Left lobe of liver (tissue), 2 donors: ENCODE data around the gene AIP. TPM values are rescaled to one million over a fixed set of nuclear protein-coding genes. Genes with fewer than 3 reads are reported as not detected.
A peak's percentile ranks its signal among the peaks of the same experiment; 100 is the strongest.

Experiments
- ATAC-seq: fragments of 200-7000 bp; cut with Tn5 transposase; one replicate; pipeline ENCODE4 v1.9.1; 2020; ENCODE audit warnings: mild to moderate bottlenecking, moderate library complexity
- DNase-seq: peaks from one replicate; pipeline ENCODE4 v3.0.0-alpha.2; 2020; ENCODE audit warnings: low spot score
- total RNA-seq: library from RNA; stranded (reverse); gene quantifications from one replicate; pipeline ENCODE4 v1.2.1, GENCODE V29; 2021
- donor health status: DM: no; HTN: no; CAD: no; lungs with moderate emphysema.
- donor health status: DM: no; HTN: yes; CAD: no.

Gene AIP
- total RNA-seq, 1 donor from 2014 or later, result 26.3 TPM

DNA sequence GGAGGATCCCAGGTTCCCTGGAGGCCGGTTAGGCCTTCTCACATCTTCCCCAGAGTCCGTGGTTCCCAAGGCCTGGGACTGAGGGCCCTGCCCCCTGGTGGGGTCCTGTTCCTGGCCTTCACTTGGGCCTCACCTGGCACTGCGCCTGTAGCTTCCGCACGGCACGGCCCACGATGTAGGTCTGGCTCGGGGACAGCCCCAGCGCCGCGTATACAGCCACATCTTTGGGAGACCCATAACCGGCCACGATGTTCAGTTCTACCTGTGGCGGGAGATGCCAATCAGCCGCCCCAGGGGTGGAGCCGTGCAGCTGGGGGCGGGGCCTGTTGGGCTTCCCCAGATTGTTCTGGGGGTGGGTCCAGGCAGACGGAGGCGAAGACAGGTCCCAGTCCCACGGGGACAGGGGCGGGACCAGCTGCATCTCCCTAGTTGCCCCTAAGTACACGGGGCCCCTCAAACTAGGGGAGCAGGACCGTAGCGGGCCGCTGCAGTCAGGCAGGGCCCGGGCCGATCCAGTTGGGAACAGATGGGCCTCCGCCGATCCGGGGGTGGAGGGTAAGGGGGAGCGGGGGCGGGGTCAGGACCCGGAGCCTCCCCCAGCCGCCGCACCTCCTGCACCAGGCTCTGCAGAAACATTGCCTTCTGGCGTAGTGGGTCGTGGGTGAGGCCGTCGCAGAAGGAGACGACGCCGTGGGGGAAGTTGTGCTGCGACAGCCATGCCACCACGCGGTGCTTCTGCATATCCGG, 10.1 kb downstream of the AIP start:
- peak; percentile 4 for ATAC-seq
- DNase-seq, result no peak

DNA sequence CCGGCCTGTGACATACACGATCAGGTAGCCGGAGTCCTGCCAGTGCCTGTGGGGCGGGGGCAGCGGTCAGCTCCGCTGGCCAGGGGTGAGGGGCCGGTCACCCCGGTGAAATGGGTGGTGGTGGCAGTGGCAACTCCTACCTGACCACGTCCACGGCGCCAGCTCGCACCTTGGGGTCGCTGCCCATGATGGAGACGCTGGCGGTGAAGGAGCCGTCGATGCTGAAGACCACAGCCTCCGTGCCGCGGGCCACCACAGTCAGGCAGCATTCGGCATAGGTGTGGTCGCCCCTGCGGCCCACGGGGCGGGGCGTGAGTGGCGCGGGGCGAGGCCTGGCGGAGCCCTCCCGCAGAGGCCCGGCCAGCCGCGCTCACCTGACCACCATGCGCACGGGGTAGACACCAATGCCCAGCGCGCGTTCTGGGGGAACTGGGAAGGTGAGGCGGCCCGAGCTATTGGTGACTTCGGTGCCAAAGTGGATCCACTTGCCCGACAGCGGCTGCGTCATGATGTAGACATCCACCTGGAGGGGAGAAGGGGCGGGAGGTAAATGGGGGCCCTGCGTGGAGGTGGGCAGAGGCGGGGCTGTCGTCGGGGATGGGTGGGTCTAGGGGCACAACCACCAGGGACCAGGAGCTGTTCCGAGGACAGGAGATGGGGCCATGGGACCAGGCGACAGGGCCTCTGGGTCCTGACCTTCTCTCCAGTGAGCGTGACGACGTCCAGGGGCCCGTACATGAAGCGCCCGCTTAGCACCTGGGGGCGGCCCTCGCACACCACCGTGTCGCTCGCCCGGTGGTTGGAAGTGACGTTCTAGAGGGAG, 10.9 kb downstream of the AIP start:
- no peak for DNase-seq
- no peak for ATAC-seq

DNA sequence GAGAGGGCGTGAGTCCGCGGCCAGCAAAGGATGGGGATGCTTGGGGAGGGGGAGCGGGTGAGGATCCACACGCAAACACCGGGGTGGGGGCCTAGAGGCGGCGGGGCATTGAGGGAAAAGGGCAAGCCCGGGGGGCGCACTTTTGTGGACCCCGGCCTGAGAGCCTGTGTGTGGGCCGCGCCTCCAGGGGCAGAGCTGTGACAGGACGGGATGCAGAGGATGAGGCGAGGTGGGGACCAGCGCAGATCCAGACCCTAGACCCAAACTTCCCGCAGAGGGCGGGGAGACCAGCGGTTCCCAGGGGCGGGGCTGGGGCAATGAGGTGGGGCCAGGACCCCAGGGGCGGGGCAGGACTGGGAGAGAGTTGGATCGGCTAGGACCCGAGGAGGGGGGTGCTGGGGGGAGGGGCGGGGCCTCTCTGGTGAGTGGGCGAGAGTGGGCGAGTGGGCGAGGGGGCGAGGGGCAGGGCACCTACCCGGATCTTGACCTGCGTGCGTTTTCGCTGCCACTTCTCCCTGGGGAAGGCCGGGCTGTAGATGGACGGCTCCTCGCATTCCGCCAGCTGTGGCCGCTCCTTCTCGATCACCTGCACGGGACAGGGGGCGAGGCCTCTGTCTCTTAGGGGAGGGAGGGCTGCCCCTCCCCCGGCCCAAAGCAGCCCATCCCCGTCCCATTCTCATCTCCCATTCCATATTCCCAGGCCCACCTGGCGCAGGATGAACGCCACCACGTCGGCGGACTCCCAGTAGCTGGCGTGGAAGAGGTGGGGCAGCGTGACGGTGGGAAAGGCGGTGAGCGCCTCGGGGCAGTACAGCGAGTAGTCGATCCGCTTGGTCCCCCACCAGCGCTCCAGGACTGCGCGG, 11.8 kb downstream of the AIP start:
- ATAC-seq (no peak), DNase-seq (no peak)

DNA sequence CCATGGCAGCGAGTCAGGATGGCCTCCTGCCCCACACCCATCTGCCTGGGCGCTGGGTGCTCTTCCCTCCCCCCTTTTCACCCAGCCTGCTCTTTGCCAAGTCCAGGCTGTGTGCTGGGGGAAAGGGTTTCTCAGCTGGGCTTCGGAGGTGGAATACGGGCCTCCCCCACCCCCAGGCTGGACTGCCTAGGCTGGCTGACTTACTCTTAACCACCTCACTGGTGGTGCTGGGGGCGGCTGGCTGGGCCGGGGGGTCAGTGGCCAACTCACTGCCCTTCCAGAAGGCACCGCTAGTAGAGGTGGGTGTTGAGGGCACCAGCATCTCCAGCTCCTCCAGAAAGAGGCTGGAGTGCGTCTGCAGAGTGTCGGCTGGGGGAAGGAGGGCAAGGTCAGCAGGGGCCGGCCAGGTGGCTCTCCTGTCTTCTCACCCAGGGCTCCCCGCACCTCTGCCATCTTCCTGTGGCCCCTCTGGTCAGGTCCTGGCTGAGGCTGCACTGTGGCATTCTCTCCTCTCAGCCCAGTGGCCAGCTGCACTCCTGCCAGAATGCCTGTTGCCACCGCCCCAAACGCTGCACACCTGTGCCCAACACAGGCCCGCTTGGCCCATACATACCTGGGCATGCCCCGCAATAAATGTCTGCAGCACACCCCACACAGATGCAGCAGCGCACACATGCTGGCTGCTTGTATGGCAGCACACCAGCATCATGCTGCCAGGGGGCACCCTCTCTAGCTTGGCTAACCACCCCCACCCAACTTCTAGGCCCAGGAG, 12.6 kb downstream of the AIP start:
- DNase-seq (no peak), ATAC-seq (no peak)

DNA sequence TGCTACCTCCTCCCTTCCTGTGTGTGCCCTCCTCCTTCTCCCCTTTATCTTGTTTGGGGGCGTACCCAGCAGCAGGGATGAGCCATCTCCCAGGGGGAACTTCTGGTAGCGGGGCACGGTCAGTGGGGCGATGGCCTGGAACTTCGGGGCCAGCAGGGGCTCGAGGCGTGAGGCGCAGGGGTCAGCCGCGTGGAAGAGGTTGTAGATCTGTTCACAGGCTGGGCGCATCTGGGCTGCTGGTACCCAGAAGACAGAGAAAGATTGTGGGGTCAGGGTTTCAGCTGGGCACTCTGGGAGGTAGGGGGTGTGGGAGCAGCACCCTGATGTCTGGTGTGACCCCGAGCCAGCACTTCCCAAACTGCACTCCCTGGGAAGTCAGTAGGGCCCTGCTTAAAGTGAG, 13.3 kb downstream of the AIP start:
- ATAC-seq, result no peak
- DNase-seq, result no peak

DNA sequence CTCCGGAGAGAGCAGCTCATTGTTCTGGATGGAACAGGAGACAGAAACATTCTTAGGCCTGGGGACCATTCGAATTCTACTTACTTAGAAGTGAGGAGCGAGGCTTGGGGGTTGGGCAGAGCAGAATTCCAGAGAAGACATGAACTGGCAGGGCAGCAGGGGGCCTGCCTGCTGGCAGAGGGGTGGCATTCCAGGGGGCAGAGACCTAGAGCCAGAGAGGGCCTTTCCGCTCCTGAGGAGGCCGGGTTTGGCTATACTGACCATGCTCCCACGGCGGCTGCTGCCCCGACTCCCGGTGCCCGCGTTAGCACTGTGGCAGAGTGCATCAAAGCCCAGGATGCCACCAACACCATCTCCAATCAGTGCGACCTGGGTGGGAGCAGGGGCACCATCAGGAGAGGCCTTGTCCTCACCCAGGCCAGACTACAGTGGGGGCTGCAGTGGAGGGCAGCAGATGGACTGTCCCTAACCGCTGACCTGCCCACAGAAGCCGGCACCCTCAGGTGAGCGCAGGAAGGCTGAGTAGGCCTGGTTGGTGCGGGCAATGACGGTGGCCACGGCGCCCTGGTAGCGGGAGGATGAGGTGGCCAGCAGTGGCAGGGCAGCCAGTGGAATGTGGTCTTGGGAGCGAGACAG, 14.9 kb downstream of the AIP start:
- ATAC-seq (no peak), DNase-seq (no peak)

DNA sequence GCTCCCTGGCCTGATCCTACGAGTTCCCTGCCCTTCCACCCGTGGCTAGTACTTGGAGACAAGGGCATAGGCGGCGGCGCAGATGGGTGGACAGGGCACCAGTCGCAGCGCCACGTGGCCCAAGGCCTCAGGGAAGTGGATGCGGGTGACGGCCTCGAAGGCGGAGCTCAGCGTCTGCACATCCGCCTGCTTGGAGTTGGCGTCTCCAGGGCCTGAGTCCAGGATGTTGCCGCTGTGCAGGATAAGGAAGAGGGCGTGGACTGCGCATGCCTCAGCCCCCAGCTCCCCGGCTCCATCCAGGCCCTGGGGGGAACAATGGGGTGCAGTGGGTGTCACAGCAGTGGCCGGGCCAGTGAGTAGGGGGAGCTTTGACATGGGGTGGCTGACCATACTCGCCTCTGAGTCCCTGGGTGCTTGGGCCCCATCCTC, 15.7 kb downstream of the AIP start:
- peak; percentile 38 for ATAC-seq
- no peak for DNase-seq

DNA sequence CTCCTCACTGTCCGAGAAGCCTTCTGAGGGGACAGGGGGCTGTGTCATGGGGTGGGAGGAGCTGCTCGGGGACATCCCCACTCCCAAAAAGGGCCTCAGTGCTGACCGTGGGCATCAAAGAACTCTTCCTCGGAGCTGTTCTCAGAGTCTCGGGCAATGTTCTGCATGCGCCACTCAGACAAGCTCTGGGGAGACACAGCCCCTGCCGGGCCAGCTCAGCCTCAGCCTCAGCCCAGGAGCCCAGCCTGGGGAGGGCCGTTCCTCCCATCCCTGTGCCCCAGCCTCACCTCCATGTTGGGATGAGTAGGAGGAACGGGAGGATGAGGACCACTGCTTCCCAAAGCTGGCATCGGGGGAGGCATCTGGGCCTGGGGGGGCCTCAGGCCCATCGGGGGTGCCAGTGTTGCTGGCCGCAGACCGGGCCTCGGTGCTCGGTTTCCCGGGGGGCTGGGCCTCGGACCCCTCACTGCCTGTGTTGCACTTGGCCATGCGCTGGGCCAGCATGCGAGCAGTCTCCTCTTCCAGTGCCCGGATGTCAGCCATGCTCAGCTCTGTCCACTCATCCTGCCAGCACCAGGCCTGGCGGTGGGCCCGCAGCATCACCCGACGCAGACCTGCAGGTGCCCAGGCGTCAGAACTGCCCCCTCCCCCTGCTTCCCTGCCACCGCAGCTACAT, 17.1 kb downstream of the AIP start:
- no peak for DNase-seq
- no peak for ATAC-seq

DNA sequence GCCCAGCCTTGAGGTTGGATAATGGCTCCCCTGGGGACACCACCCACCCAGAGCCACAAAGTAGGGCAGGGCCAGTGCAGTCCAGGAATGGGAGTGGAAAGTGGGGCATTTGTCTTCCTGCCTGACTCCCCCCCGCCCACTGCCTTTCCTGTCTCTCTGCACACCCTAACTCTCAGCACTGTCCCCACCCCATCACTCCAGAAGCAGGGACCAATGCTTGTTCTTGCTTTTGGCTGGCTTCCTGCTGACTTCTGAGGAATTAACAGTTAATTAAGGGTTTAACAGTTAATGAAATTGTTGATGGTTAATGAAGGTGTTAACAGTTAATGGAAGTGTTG, 17.6 kb downstream of the AIP start:
- ATAC-seq, result no peak

DNA sequence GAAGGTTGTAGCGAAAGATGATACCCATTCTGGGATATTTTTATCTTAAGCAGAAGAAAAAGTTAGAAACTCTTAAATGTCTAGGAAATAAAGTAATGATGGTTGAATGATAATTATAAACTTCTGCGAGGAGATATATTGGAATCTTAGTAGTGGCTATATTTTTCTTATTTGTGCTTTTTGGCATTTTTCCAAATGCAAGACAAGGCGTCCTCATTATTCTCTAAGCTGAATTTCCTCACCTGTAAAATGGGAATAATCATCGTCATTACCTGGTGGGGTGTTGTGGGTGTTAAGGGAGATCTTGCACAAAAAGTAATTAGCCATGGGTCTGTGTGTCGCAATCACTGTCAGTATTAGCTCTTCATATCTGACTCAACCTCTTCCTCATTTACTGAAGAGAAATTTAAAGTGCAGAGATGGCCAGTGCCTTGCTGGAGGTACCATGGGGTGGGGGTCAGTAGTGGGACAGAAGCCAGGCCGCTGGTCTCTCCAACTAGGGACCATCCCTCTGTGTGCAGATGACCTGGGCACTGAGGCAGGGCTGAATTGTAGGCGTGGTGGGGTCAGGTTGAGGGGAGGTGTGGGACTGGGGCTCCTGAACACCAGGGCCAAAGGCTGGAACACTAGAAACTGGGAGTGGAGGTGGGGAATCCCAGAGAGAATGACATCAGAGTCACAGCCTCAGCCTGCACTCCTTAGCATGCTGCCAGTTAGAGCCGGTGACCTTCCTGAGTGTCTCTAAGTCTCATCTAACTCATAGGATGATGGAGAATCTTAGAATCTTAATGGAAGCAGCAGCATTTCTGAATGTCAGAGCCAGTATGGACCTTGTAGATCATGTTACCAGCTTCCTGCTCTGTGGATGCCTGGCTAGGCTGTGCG, 18.2 kb downstream of the AIP start:
- DNase-seq (no peak), ATAC-seq (no peak)

More for the DNA sequence above, 17.6 kb downstream of the AIP start:
- DNase-seq, result no peak

DNA sequence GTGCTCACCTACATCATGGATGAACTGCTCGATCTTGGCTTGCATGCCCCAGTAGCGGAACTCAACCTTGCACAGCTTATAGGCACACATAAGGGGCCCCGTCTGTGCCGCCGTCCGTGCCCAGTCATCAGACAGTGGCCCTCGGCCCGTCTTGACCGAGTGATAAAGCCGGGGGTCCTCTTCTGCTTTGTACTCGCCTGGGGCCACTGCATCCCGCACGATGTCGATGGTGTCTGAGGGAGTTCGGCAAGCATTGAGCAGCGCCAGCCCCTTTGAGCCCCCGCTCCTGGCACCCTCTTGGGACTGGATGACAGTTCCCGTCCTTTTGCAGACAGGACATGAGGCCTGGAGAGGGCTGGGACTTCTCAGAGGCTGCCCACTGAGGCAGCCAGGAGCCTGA, 19.0 kb downstream of the AIP start:
- ATAC-seq (no peak), DNase-seq (no peak)

DNA sequence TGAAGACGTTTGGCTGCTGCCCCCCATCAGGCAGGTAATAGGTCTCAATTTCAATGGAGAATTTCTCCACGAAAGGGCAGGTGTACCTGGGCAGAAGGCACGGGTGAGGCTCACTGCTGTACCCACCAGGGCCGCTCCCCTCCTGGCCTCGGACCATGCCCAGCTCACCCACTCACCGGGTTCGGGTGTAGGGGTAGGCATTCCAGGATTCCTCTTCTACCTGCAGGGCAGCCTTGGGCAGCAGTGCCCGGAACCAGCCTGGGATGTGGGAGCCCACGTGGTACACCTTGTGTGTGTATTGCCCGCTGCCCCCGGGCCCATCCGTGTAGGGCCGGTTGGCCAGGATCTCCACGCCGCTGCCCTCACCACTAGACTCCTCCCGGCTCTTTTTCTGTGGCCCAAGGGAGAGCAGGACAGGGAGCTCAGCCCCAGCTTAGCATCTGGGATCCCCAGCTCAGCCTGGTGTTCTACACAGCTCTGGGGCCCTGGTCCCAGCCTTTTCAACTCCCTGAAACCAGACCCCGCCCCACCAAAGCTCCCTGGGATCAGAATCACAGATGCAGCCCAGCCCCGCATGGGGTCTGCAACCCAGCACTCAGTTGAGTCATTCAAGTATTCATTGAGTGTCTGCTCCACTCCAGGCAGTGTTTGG, 19.6 kb downstream of the AIP start:
- no peak for DNase-seq

DNA sequence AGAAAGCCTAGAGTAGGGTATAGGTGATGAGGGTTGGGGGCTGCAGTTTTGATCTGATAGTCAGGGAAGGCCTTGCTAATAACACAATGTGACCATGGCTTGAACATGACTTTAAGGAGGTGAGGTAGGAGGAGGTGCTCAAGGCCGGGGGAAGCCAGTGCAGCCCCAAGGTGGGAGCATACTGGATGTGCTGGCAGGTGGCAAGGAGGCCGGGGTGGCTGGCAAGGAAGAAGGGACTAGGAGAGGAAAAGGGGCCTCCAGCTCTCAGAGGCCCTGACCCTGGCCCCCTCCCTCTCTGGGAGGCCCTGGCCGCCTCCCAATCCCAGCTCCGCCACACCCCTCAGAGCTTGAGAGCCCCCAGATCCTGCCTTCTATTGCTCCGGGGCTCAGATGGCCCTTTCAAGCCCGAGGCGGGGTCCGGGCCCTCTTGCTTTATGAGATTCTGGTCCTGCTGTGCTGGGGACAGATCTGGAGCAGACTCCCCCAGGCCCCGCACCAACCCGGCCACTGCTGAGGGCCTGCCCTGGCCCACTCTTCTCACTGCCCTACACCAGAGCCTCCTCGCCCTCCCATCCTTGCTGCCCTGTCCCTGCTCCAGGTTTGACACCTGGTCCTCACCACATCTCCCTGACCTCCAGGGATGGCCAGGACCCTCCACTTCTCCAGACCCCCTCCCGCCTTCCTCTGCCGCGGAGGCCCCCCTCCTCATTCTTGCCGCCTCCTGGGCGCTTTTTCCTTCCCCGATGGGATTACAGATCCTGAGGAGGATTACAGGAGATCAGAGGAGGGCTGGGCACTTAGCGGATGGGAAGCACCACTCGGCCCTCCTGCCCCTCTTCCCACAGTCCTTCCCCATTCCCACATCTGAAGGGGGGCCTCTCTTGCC, 20.5 kb downstream of the AIP start:
- DNase-seq (no peak), ATAC-seq (no peak)

More for the DNA sequence above, 19.6 kb downstream of the AIP start:
- no peak for ATAC-seq

DNA sequence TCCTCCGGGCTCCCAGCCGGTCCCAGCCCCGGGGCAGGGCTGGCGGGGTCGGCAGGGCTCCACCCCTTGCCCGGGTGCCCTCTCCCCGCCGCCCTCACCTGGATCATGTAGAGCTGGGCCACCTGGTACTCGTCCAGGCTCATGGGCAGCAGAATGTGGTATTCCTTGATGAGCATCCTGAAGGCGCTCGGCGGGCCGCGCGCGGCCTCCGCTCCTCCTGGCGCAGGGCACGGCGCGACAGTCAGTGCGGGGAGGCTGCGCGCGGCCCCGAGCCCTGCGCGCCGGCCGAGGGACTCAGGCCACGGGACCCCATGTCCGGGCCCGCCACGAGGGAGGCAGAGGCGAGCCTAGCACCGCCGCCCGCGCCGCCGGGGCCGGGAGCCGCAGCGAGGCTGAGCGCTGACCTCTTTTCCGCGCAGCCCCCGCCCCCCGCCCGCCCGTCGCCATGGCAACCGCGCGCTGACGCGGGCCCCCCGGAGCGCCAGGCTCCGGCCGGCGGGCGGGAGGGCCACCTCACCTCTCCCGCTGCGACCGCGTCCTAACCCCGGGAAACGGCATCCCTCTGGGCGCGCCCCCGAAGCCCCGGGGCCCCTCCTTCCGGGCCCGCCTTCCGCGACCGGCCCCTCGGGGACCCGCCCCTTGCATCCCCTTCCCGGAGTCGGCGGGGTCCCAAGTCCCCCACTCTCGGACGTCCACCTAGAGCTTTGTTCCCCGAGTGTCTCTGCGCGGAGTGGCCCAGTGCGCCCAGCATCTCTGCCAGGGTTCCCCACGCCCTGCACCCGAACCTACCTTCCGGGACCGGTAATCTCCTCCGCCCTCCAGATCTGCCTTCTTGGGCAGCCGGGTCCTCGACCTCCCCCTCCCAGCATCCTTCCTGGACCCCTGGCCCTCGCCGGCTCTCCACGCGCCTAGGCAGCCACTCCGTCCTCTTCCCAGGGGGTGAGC, 21.5 kb downstream of the AIP start:
- DNase-seq, result no peak
- ATAC-seq, result no peak

DNA sequence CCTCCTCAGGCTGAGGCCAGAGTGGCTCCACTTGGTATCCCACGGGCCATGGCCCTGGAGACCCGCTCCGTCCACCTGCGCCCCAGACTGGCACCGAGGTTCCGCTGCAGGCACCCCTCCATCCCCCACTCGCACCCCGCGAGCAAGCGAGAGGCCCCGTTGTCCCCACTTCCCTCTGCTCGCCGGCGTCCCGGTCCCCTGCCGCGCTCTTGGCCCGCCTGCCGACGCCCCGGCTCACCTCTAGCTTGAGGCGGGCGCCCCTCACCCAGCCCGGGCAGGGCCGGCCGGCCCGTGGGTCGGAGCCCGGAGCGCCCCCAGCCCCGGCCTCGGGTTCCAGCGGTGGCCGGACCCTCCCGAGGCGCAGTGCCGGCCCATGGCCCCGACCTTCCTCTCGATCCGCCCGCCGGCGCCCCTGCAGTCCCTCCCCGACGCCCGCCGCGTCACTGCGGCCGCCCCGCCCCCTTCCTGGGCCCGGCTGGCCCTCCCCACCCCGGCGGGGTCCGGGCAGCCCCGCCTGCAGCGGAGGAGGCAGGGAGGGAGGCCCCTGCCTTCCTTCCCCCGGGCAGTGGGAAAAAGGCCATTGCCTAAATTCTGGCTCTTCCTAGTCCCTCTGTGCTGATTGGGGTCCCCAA, 22.2 kb downstream of the AIP start, which contains the start of gene PITPNM1:
PITPNM1 (minus strand) TSS at position 414 of the 632 bp plus-strand sequence. CDS start 1,183 bp downstream, outside the sequence.
- peak; percentile 79 for DNase-seq
- ATAC-seq, result peak; percentile 44
